ENCODE measurements around the gene KRTAP2-2.

- no peak for TF ChIP-seq EZH2 (IDR thresholded peaks at IDR 0.05; ENCODE audit: low read depth)
- no peak for TF ChIP-seq CTCF (conservative IDR thresholded peaks at IDR 0.05)
Measured at GRCh38 chr17:41060052-41060604, 5.1 kb upstream of the KRTAP2-2 start, which contains the start of gene KRTAP2-3.
